Mesodermal cell (in vitro differentiated cells): ENCODE data around the gene TRIML2.
A peak's percentile ranks its signal among the peaks of the same experiment; 100 is the strongest.

ENCODE experiments used
- H3K27ac ChIP-seq: 2 replicates; pipeline ENCODE4 v1.7.0; 2013; ENCODE audit warnings: mild to moderate bottlenecking, low read depth, low read length, moderate library complexity; ENCODE audit not compliant: severe bottlenecking
- H3K36me3 ChIP-seq: 2 replicates; pipeline ENCODE4 v1.7.1; 2013; ENCODE audit warnings: mild to moderate bottlenecking, low read length, moderate library complexity; ENCODE audit not compliant: control insufficient read depth, insufficient read depth
- H3K4me1 ChIP-seq: one replicate; pipeline ENCODE4 v1.7.1; 2013; ENCODE audit warnings: mild to moderate bottlenecking, low read length; ENCODE audit not compliant: insufficient read depth, control insufficient read depth, poor library complexity, severe bottlenecking
- H3K4me3 ChIP-seq: 2 replicates; pipeline ENCODE4 v1.7.0; 2013; ENCODE audit warnings: low read length, control low read depth, mild to moderate bottlenecking; ENCODE audit not compliant: insufficient read depth, poor library complexity, severe bottlenecking; ENCODE audit errors: extremely low read depth
- H3K9me3 ChIP-seq: 2 replicates; pipeline ENCODE4 v1.7.1; 2013; ENCODE audit warnings: mild to moderate bottlenecking, low read length, moderate library complexity; ENCODE audit not compliant: control insufficient read depth
- WGBS, 2 experiments: methylation state at CpG; one replicate each; pipeline ENCODE4 v1.1.5; 2013; ENCODE audit warnings: missing lambda C conversion rate in 2 of 2; ENCODE audit not compliant: insufficient coverage in 2 of 2; 5-methylcytosine and 5-hydroxymethylcytosine counted together

TRIML2 gene

GRCh38 chr4:188138227-188138626 lies 28.8 kb upstream of the TRIML2 start:
- Histone ChIP-seq H3K4me1 (no peaks in the 10 kb centered on the region), H3K36me3 (no peaks in the 10 kb centered on the region), H3K9me3 (no peaks in the 10 kb centered on the region), H3K4me3 (no peak overlapping the region), H3K27ac (no peak overlapping the region)
- 83 to 93% methylated on average over 8 to 9 of the region's 10 CpGs for WGBS, 2 experiments

- H3K9me3 ChIP-seq = no peaks in the 10 kb centered on the region
- no peaks in the 10 kb centered on the region for H3K36me3 ChIP-seq
- H3K27ac ChIP-seq = no peak overlapping the region
- 93 to 100% methylated on average over 2 to 4 of the region's 5 CpGs for WGBS, 2 experiments
- peaks cover 6% of the 10 kb centered on the region for H3K4me1 ChIP-seq
- H3K4me3 ChIP-seq = no peak overlapping the region
Observed at GRCh38 chr4:188132232-188132631, 22.8 kb upstream of the TRIML2 start.

- Histone ChIP-seq H3K36me3 (no peaks in the 10 kb centered on the region), H3K9me3 (no peaks in the 10 kb centered on the region), H3K4me3 (no peak overlapping the region), H3K27ac (no peak overlapping the region), H3K4me1 (peaks cover 6% of the 10 kb centered on the region)
- WGBS, 2 experiments = 81 to 100% methylated on average over 2 to 4 of the region's 4 CpGs
Observed at GRCh38 chr4:188130355-188130754, 21.0 kb upstream of the TRIML2 start.

GRCh38 chr4:188127214-188127874 lies 17.9 kb upstream of the TRIML2 start:
- Histone ChIP-seq H3K4me3 (no peak overlapping the region), H3K9me3 (no peaks in the 10 kb centered on the region), H3K36me3 (no peaks in the 10 kb centered on the region), H3K4me1 (peaks cover 6% of the 10 kb centered on the region), H3K27ac (peak overlapping the region; percentile 64)
- WGBS, 2 experiments = 73 to 82% methylated on average over 2 of the region's 5 CpGs

GRCh38 chr4:188121530-188121929 lies 12.1 kb upstream of the TRIML2 start:
- WGBS, 2 experiments = 37 to 57% methylated on average over 5 to 6 of the region's 13 CpGs
- Histone ChIP-seq H3K9me3 (no peaks in the 10 kb centered on the region), H3K4me3 (no peak overlapping the region), H3K36me3 (no peaks in the 10 kb centered on the region), H3K27ac (no peak overlapping the region), H3K4me1 (no peaks in the 10 kb centered on the region)

- Histone ChIP-seq H3K4me3 (no peak overlapping the region), H3K4me1 (no peaks in the 10 kb centered on the region), H3K9me3 (no peaks in the 10 kb centered on the region), H3K27ac (no peak overlapping the region), H3K36me3 (no peaks in the 10 kb centered on the region)
- WGBS, 2 experiments = 88 to 92% methylated on average over 11 to 16 of the region's 16 CpGs
Observed at GRCh38 chr4:188117631-188118324, 8.4 kb upstream of the TRIML2 start.

- H3K27ac ChIP-seq = no peak overlapping the region
Observed at GRCh38 chr4:188113156-188113555, 3.8 kb upstream of the TRIML2 start.

GRCh38 chr4:188111955-188112354 lies 2.6 kb upstream of the TRIML2 start:
- no peak overlapping the region for H3K27ac ChIP-seq
- H3K4me1 ChIP-seq = peaks cover 21% of the 10 kb centered on the region
- H3K9me3 ChIP-seq = no peaks in the 10 kb centered on the region
- H3K4me3 ChIP-seq = no peak overlapping the region
- H3K36me3 ChIP-seq = no peaks in the 10 kb centered on the region
- 69 to 81% methylated on average over 2 to 3 of the region's 6 CpGs for WGBS, 2 experiments

More at GRCh38 chr4:188113156-188113555, 3.8 kb upstream of the TRIML2 start:
- WGBS, 2 experiments = 90 to 92% methylated on average over 4 to 7 of the region's 9 CpGs
- no peak overlapping the region for H3K4me3 ChIP-seq
- peaks cover 10% of the 10 kb centered on the region for H3K4me1 ChIP-seq
- H3K9me3 ChIP-seq = no peaks in the 10 kb centered on the region
- no peaks in the 10 kb centered on the region for H3K36me3 ChIP-seq

GRCh38 chr4:188110741-188111471 lies 1.5 kb upstream of the TRIML2 start:
- Histone ChIP-seq H3K9me3 (no peaks in the 10 kb centered on the region), H3K4me1 (peaks cover 21% of the 10 kb centered on the region), H3K36me3 (no peaks in the 10 kb centered on the region), H3K27ac (no peak overlapping the region), H3K4me3 (no peak overlapping the region)
- 18 to 21% methylated on average over 2 of the region's 7 CpGs for WGBS, 2 experiments

- 70 to 83% methylated on average over 1 of the region's 3 CpGs for WGBS, 2 experiments
- H3K9me3 ChIP-seq = no peaks in the 10 kb centered on the region
- H3K36me3 ChIP-seq = peaks cover 8% of the 10 kb centered on the region
- H3K4me3 ChIP-seq = no peak overlapping the region
- peaks cover 21% of the 10 kb centered on the region for H3K4me1 ChIP-seq
- H3K27ac ChIP-seq = peak overlapping the region; percentile 20
Observed at GRCh38 chr4:188110036-188110435, 633 bp upstream of the TRIML2 start.
